Upper lobe of left lung (tissue), 4 donors: ENCODE results near the gene CBX7.

Source experiments
- POLR2A ChIP-seq, 4 donors: fragments of 450-650 bp; IDR thresholded peaks; one replicate each; pipeline ENCODE4 v1.5.1; 2016 to 2017; ENCODE audit warnings: antibody characterized with exemption in 4 of 4, mild to moderate bottlenecking in 2 of 4
- POLR2AphosphoS5 ChIP-seq, 2 donors: sonication (generic); formaldehyde crosslinking; IDR thresholded peaks; one replicate each; pipeline ENCODE4 v1.5.1; 2017; ENCODE audit warnings: antibody characterized with exemption in 2 of 2
- TF ChIP-seq, protein P1 (sequence below), 6 experiments: fragments of 450-650 bp in 4 of 6; fragments of 200-600 bp in 2 of 6; sonication (generic) in 2 of 6; IDR thresholded peaks; one replicate each; pipeline ENCODE4 v1.5.1; 2016 to 2019; ENCODE audit warnings: antibody characterized with exemption in 6 of 6

DNA sequence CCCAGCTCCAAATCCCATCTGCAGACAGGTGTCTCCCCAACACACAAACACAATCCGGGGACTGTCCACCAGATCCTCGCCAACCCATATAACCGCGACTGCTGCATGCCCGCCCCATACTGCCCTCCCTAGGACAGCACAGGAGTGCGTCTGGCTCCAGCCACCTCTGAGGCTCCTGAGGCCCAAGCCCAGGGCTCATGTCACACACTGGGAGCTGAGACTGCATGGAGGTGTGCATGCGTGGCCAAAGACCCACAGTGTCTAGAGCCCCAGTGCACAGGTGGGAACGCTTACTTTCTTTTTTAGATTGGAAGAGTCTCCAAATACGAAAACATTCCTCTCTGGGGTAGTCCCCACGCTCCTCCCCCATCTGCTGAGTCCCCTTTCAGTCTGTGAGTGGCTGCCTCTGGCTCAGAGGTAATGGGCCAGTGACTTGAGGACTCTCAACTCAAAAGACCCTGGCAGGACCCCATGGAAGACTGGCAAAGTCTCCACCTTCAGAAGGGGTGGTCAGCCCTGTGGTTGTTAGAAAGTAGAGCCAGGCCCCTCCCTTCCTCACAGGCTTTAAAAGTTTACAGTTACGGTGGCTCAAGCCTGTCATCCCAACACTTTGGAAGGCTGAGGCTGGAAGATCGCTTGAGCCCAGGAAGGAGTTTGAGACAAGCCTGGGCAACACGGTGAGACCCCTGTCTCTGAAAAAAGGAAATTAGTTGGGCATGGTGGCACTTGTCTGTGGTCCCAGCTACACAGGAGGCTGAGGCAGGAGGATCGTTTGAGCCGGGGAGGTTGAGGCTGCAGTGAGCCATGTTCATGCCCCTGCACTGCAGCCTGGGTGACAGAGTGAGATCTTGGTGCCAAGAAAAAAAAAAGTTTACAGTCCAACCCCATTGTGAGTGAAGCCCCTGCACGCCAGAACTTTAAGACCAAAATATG lies 2.3 kb downstream of the CBX7 start:
- TF ChIP-seq, protein P1, sequence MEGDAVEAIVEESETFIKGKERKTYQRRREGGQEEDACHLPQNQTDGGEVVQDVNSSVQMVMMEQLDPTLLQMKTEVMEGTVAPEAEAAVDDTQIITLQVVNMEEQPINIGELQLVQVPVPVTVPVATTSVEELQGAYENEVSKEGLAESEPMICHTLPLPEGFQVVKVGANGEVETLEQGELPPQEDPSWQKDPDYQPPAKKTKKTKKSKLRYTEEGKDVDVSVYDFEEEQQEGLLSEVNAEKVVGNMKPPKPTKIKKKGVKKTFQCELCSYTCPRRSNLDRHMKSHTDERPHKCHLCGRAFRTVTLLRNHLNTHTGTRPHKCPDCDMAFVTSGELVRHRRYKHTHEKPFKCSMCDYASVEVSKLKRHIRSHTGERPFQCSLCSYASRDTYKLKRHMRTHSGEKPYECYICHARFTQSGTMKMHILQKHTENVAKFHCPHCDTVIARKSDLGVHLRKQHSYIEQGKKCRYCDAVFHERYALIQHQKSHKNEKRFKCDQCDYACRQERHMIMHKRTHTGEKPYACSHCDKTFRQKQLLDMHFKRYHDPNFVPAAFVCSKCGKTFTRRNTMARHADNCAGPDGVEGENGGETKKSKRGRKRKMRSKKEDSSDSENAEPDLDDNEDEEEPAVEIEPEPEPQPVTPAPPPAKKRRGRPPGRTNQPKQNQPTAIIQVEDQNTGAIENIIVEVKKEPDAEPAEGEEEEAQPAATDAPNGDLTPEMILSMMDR (IDR thresholded peaks at IDR 0.05) = no peak
- no peak for TF ChIP-seq POLR2A (IDR thresholded peaks at IDR 0.05)
- no peak for TF ChIP-seq POLR2AphosphoS5 (IDR thresholded peaks at IDR 0.05)
